Tibial nerve (tissue), 4 donors: Measurements from ENCODE around the gene RCAN2. TPM values are rescaled to one million over a fixed set of nuclear protein-coding genes. Genes with fewer than 3 reads are reported as not detected.

Source experiments
- DNase-seq, 2 donors: peaks; one replicate each; pipeline ENCODE4 v3.0.0-alpha.2; 2019; ENCODE audit warnings: low spot score in 2 of 2
- H3K27ac ChIP-seq, 4 donors: fragments of 200-600 bp; sonication (generic) in 3 of 4; one replicate each; pipeline ENCODE4 v1.5.1; 2017 to 2019; ENCODE audit warnings: mild to moderate bottlenecking in 1 of 4
- H3K27me3 ChIP-seq, 2 donors: fragments of 200-600 bp; sonication (generic) in 1 of 2; one replicate each; pipeline versions ENCODE4 v1.5.1 to v1.6.0; 2017 to 2019
- H3K36me3 ChIP-seq, 3 donors: fragments of 200-600 bp; sonication (generic); one replicate each; pipeline ENCODE4 v1.5.1; 2018 to 2019
- H3K4me1 ChIP-seq, 4 donors: fragments of 200-600 bp; sonication (generic) in 3 of 4; one replicate each; pipeline ENCODE4 v1.5.1; 2017 to 2019
- H3K4me3 ChIP-seq, 4 donors: fragments of 200-600 bp; sonication (generic) in 3 of 4; one replicate each; pipeline ENCODE4 v1.5.1; 2017 to 2019; ENCODE audit warnings: mild to moderate bottlenecking in 1 of 4, moderate library complexity in 1 of 4
- H3K9me3 ChIP-seq, 4 donors: fragments of 200-600 bp; sonication (generic) in 3 of 4; one replicate each; pipeline ENCODE4 v1.5.1; 2017 to 2019
- EP300 ChIP-seq, 2 donors: sonication (generic); formaldehyde crosslinking; IDR thresholded peaks; one replicate each; pipeline ENCODE4 v1.6.1; 2017; ENCODE audit warnings: antibody characterized with exemption in 2 of 2, mild to moderate bottlenecking in 1 of 2
- POLR2A ChIP-seq, 2 donors: fragments of 450-650 bp; IDR thresholded peaks; one replicate each; pipeline ENCODE4 v1.6.1; 2017; ENCODE audit warnings: antibody characterized with exemption in 2 of 2, mild to moderate bottlenecking in 2 of 2, moderate library complexity in 2 of 2
- WGBS, 2 donors: methylation state at CpG; one replicate each; pipeline ENCODE4 v1.1.5; 2018; 5-methylcytosine and 5-hydroxymethylcytosine counted together
- total RNA-seq, 4 donors: library from RNA; depleted of rRNA; stranded (reverse); fragments of >200 nt; gene quantifications; one replicate each; pipeline ENCODE4 v1.1.0, GENCODE V29; 2016
- TF ChIP-seq, protein P1 (sequence below), 5 experiments: fragments of 200-600 bp in 3 of 5; fragments of 450-650 bp in 2 of 5; sonication (generic) in 3 of 5; IDR thresholded peaks; one replicate each; pipeline ENCODE4 v1.5.1; 2016 to 2019; ENCODE audit warnings: antibody characterized with exemption in 5 of 5, mild to moderate bottlenecking in 3 of 5, moderate library complexity in 2 of 5

Gene RCAN2
- total RNA-seq, 4 donors from 2014 or later, result 6.6 to 19.4 (median 15.0) TPM

DNA sequence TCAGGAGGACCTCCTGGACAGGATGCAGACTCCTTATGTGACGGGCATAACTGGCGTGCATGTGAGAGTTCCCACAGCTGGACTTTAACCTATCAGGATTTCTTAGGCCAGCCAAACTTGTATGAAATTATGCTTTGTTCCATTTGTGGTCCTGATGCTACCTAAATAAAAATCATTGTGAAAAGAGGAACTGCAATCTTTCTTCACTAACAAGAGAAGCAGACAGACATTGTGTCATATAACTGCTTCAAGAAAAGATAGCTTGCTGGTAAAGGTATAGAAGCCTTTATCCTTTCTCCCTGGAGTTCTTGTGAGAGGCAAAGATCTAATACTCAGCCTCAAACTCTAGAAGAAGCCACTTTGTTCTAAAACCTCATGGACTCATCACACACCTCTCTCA, 233.0 kb downstream of the RCAN2 start:
- Histone ChIP-seq H3K4me1 (peaks cover 0 to 8% (median 0%) of the 10 kb centered on the region in 4 donors), H3K4me3 (no peak overlapping the region), H3K27ac (no peak overlapping the region), H3K27me3 (no peaks in the 10 kb centered on the region), H3K9me3 (no peaks in the 10 kb centered on the region), H3K36me3 (no peaks in the 10 kb centered on the region)
- WGBS, 2 donors, result 76 to 96% methylated on average over 2 of the region's 2 CpGs
- DNase-seq, result no peak
- TF ChIP-seq, protein P1, sequence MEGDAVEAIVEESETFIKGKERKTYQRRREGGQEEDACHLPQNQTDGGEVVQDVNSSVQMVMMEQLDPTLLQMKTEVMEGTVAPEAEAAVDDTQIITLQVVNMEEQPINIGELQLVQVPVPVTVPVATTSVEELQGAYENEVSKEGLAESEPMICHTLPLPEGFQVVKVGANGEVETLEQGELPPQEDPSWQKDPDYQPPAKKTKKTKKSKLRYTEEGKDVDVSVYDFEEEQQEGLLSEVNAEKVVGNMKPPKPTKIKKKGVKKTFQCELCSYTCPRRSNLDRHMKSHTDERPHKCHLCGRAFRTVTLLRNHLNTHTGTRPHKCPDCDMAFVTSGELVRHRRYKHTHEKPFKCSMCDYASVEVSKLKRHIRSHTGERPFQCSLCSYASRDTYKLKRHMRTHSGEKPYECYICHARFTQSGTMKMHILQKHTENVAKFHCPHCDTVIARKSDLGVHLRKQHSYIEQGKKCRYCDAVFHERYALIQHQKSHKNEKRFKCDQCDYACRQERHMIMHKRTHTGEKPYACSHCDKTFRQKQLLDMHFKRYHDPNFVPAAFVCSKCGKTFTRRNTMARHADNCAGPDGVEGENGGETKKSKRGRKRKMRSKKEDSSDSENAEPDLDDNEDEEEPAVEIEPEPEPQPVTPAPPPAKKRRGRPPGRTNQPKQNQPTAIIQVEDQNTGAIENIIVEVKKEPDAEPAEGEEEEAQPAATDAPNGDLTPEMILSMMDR (IDR thresholded peaks at IDR 0.05), result no peak
- TF ChIP-seq EP300 (IDR thresholded peaks at IDR 0.05) (no peak), POLR2A (IDR thresholded peaks at IDR 0.05) (no peak)

DNA sequence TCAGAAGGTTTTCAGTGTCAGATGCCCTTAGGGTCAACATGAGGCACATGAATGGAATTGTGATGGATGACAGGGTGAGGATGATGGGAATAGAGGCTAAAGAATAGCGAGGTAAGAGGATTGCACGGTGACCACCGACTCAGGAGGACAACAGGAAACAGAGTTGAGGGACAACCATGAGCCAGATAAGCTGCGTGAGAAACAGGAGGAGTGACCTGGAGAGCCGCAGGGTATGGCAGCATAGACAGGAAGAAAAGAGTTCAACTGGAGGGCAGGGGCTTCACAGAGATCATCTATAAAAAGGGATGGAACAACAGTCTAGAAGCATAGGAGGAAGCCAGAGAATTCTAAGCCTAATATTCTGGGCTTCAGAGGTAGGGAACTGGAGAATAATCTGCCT, 235.7 kb downstream of the RCAN2 start:
- Histone ChIP-seq H3K4me3 (no peak overlapping the region), H3K36me3 (no peaks in the 10 kb centered on the region), H3K9me3 (no peaks in the 10 kb centered on the region), H3K4me1 (peaks cover 0 to 8% (median 0%) of the 10 kb centered on the region in 4 donors), H3K27ac (no peak overlapping the region), H3K27me3 (no peaks in the 10 kb centered on the region)
- no peak for DNase-seq
- 73 to 82% methylated on average over 5 of the region's 5 CpGs for WGBS, 2 donors
- TF ChIP-seq EP300 (IDR thresholded peaks at IDR 0.05) (no peak), POLR2A (IDR thresholded peaks at IDR 0.05) (no peak)
- TF ChIP-seq, protein P1 (IDR thresholded peaks at IDR 0.05), result no peak

DNA sequence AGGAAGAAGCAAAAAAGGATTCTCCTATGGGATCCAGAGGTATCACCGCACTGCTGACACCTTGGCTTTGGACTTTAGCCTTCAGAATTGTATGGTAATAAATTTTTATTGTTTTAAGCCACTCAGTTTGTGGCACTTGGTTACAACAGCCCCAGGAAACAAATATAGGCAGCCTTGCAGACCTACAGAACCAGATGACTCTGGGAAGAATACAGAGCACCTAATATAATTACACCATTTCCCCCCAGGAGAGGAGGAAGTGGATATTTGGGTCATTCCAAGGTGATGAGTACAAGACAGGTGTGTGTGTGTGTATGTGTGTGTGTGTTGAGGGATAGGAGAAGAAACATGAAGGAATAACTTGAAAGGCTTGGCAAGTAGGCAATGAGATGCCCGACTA, 236.3 kb downstream of the RCAN2 start:
- no peak for DNase-seq
- Histone ChIP-seq H3K4me3 (no peak overlapping the region), H3K27ac (no peak overlapping the region), H3K4me1 (peaks cover 0 to 8% (median 0%) of the 10 kb centered on the region in 4 donors), H3K9me3 (no peaks in the 10 kb centered on the region), H3K27me3 (no peaks in the 10 kb centered on the region), H3K36me3 (no peaks in the 10 kb centered on the region)
- WGBS, 2 donors, result 89 to 97% methylated on average over 2 of the region's 2 CpGs
- TF ChIP-seq, protein P1 (IDR thresholded peaks at IDR 0.05), result no peak
- TF ChIP-seq EP300 (IDR thresholded peaks at IDR 0.05) (no peak), POLR2A (IDR thresholded peaks at IDR 0.05) (no peak)

DNA sequence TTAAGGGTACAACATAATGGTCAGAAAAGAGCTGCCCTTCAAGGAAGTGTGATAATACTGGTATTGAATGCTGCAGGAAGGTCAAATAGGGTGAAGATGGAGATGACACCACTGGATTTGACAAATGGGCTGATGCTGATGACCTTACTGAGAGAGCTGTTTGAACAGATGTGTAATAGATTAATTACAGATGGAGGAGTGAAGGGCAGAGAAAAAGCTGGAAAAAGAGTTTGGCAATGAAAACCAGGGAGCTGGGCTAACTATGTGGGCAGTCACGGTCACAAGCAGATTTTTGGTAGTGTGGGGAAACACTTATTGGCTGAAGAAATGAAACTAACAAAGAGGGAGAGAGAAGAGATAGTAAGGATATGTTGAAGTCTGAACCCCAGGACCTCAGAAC, 236.9 kb downstream of the RCAN2 start:
- H3K27ac ChIP-seq, result no peak overlapping the region

DNA sequence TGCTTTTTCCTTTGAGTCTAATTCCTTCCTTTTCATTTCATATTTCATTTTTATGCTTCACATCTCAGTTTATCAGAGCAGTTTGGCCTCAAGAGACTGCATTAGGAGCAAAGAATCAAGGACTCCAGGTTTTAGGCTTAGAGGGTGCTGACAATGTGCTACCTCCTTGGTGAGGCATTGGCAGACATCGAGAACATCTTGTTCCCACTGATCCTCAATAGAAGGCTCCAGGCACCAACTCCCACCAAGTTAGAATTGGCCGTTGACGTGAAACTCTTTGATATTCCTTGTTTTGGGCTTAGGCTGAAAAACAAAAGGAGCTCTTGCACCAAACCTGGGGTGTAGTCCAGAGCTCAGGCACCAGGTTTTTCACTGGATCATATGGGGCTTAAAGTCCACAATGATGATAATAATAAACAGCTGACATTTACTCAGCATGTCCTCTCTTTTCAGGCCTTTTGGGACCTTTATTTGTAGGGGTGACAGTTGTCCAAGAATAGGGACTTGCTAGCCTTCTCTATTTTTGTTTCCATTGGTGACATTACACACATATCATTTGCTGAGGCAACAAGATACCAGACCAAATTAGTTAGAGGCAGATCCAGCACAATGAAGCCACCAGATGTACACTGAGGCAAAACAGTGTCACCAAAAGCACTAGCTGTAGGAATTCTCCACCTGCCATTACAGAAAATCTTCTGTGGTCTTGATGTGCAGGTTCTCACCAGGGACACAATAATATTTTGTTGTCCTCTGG, 239.5 kb downstream of the RCAN2 start:
- no peak for DNase-seq
- Histone ChIP-seq H3K27me3 (no peaks in the 10 kb centered on the region), H3K4me1 (peaks cover 0 to 8% (median 0%) of the 10 kb centered on the region in 4 donors), H3K4me3 (no peak overlapping the region), H3K27ac (no peak overlapping the region), H3K9me3 (no peaks in the 10 kb centered on the region), H3K36me3 (no peaks in the 10 kb centered on the region)
- WGBS, 2 donors, result 85 to 96% methylated on average over 3 of the region's 3 CpGs
- TF ChIP-seq EP300 (IDR thresholded peaks at IDR 0.05) (no peak), POLR2A (IDR thresholded peaks at IDR 0.05) (no peak)
- TF ChIP-seq, protein P1 (IDR thresholded peaks at IDR 0.05), result no peak

More for the DNA sequence above, 236.9 kb downstream of the RCAN2 start:
- Histone ChIP-seq H3K27me3 (no peaks in the 10 kb centered on the region), H3K36me3 (no peaks in the 10 kb centered on the region), H3K9me3 (no peaks in the 10 kb centered on the region), H3K4me1 (peaks cover 0 to 8% (median 0%) of the 10 kb centered on the region in 4 donors), H3K4me3 (no peak overlapping the region)
- WGBS, 2 donors, result 85 to 86% methylated on average over 1 of the region's 1 CpG
- DNase-seq, result no peak
- TF ChIP-seq POLR2A (IDR thresholded peaks at IDR 0.05), result no peak
- TF ChIP-seq, protein P1 (IDR thresholded peaks at IDR 0.05), result no peak
- no peak for TF ChIP-seq EP300 (IDR thresholded peaks at IDR 0.05)
